Measurements from ENCODE around the gene PEX7. TPM values are rescaled to one million over a fixed set of nuclear protein-coding genes. Genes with fewer than 3 reads are reported as not detected.
A peak's percentile ranks its signal among the peaks of the same experiment; 100 is the strongest.
"Not testable (repeated sequence)": the region's sequence is repeated elsewhere in the genome, so short reads cannot be mapped to it uniquely, and the experiment has no call there.

Gene PEX7, protein sequence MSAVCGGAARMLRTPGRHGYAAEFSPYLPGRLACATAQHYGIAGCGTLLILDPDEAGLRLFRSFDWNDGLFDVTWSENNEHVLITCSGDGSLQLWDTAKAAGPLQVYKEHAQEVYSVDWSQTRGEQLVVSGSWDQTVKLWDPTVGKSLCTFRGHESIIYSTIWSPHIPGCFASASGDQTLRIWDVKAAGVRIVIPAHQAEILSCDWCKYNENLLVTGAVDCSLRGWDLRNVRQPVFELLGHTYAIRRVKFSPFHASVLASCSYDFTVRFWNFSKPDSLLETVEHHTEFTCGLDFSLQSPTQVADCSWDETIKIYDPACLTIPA
- total RNA-seq: 8.3 TPM

GRCh38 chr6:136822376-136823127 is at the start of gene PEX7:
Gene PEX7, plus strand, starts transcription at chr6:136822592. Its CDS starts 74 bp downstream, at chr6:136822666.
- peak; percentile 78 for DNase-seq

GRCh38 chr6:136772685-136773472 is 49.5 kb upstream of the PEX7 start:
- DNase-seq: no peak

DNA sequence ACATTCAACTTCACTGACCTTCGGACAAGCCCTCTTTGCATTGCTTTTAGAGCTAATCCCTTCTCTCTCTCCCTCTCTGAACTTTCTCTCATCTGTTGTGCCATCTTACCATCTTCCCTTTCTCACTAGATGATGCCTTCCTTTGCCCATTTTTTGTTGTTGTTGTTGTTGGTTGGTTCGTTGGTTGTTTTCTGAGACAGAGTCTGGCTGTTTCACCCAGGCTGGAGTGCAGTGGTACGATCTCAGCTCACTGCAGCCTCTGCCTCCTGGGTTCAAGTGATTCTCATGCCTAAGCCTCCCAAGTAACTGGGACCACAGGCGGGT is 49.0 kb upstream of the PEX7 start:
- no peak for DNase-seq

DNA sequence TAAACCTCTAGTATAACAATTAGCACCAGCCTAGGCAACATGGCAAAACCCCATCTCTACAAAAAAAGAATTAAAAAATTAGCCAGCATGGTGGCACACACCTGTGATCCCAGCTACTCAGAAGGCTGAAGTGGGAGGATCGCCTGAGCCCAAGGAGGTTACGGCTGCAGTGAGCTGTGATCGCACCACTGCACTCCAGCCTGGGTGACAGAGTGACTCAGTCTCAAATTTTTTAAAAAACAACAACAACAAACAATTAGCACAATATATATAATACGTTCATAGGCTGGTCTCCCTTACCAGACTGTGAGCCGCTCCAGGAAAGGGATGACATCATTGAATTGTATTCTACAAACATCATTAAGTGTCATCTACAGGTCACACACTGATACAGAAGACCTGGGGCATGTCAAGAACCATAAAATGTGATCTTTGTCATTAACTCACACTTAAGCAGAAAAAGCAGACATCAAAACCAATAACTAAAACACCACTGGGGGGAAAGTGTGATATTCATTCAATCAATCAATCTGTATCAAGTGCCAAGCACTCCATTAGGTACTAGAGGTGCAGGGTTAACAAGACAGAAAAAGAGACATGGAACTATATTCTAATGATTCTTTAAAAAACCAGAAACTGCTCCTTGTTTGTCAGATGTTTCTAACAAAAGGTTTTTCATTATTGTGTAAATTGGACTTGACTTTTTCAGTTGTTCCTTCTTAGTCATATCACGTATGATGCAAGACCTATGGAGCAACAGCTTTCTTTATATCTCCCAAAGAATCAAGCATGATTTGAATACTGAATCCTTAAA is 48.0 kb upstream of the PEX7 start:
- no peak for DNase-seq

GRCh38 chr6:136775081-136775480 is 47.3 kb upstream of the PEX7 start:
- DNase-seq: no peak

DNA sequence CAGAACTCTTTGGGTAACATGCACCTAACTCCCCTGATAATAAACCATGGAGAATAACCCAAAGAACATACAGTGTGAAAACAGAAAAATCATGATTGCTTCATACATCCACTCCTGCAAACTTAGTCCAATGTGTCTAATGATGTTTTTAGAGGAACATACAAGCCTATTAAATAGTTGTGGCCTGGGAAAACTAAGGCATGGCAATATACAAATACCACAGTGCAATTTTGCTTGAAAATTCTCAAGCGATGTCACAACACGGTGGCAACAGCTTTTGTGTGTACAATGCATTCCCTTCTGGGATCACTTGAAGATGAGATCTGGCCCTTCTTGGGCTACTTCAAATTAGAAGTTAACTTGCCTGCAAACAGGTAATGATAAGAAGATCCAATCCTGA is 46.8 kb upstream of the PEX7 start:
- no peak for DNase-seq

- DNase-seq: no peak
These were observed 44.7 kb upstream of the PEX7 start for GRCh38 chr6:136777651-136778050.

GRCh38 chr6:136779682-136780081 is 42.7 kb upstream of the PEX7 start:
- DNase-seq: no peak

GRCh38 chr6:136780972-136781371 is 41.4 kb upstream of the PEX7 start:
- DNase-seq: no peak

- DNase-seq: no peak
These were observed 40.2 kb upstream of the PEX7 start for GRCh38 chr6:136782021-136782770.

DNA sequence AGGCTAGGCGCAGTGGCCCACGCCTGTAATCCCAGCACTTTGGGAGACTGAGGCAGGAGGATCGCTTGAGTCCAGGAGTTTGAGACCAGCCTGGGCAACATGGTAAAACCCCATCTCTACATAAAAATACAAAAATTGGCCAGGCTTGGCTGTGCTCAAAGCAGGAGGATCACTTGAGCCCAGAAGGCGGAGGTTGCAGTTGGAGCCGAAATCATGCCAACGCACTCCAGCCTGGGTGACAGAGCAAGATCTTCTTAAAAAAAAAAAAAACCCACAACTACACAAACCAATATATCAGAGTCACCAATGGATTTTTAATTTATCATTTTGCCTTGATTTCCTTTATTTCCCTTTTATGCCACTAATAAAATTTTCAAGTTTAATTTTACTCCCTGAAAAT is 39.4 kb upstream of the PEX7 start:
- no peak for DNase-seq

DNA sequence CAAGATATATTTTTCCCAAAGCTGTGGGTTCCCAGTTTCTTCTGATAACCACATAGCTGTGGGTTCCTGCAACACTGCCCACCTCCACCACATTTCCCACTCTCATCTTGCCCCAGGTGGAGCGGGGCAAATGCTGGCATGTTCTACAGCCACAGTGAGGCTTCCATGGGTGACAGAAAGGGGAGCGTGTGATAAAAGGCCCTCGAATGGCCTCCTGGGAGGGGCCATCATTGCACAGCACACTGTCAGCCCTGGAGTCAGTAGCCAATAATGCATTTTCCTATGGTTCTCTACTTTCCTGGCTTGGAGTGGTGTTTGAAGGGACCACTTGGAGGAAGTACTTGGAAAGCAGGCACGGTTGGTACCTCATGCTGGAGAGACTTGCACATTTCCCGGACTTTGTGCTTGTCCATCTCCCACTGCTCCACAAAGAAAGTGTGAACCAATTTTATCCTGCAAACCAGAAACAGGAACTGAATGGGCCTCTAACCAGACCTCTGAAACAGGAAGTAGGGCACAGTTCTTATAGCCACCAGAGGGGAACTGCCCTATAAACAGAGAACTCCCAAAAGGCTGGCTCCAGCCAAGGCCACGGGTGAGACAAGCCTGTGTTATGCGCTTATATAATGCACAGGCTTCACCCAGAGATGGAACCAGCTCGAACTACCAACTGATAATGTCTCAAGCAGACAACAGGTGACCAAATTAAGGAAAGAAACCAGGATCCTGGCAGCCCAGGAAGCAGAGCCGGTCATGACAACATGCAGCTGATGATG is 38.7 kb upstream of the PEX7 start:
- no peak for DNase-seq

DNA sequence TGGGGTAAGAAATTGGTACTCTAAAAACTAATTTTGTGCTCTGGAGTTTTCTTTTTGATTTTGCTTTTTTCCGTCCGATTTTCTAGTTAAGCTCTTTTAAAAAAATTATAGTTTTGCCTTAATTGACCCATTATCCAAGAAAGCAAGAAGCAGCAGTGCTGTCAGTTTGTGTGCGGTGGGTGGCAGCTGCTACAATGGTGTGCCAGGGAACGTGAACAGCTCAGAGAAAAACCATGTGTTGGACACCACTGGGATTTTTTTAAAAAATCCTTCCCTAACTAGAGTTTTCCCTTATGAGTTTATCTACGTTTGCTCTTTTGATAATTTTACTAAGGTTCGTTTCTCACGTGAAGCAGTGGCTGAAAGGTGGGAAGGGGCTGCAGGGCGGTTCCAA is 38.1 kb upstream of the PEX7 start:
- peak; percentile 13 for DNase-seq

- DNase-seq: no peak
These were observed 37.3 kb upstream of the PEX7 start for GRCh38 chr6:136784910-136785746.

- no peak for DNase-seq
These were observed 35.7 kb upstream of the PEX7 start for GRCh38 chr6:136786658-136787057.

DNA sequence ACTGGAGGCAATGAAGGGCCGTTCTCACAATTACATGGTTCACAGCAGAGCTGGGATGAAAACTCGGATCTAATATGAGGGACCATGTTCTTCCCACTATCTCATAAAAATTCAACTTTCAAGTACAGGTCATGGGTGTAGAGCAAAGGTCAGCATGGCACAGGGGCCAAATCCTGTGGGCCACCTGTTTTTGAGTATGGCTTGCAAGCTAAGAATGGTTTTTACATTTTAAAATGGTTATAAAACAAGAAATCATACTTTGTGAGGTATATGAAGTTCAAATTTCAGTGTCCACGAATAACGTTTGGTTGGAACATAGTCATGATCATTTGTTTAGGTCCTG is 34.7 kb upstream of the PEX7 start:
- DNase-seq: no peak

- no peak for DNase-seq
These were observed 34.1 kb upstream of the PEX7 start for GRCh38 chr6:136788069-136788902.

DNA sequence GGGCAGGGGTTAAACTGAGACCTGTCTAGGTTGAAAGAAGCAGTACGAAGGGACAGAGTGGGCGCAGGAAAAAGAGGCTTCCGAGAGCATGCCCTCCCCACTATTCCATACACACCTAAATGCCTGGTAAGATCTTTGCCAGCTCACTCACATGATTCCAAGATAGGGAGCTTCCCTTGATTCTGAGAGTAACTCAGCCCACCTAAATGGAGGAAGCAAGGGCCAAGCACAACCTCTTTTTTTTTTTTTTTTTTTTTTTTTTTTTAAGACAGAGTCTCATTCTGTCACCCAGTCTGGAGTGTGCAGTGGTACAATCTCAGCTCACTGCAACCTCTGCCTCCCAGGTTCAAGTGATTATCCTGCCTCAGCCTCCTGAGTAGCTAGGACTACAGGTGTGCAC is 33.0 kb upstream of the PEX7 start:
- DNase-seq: not testable (repeated sequence)
